ENCODE results near the gene RABEP1.

RABEP1 gene

DNA sequence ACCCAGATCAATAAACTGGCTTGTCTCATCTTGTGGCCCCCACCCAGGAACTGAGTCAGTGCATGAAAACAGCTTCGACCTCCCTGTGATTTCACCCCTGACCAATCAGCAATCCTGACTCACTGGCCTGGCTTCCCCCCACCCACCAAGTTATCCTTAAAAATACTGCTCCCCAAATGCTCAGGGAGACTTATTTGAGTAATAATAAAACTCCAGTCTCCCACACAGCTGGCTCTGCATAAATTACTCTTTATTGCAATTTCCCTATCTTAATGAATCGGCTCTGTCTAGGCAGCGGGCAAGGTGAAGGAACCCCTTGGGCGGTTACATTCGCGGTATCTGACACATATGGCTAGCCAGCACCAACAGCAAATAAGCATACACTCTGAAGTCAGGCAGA is 9.8 kb upstream of the RABEP1 start:
- Histone ChIP-seq H3K4me1 (ENCODE audit: low read length) (no peaks in the 10 kb centered on the region), H4K20me1 (ENCODE audit: insufficient read depth, low read length) (no peaks in the 10 kb centered on the region), H3K9me3 (ENCODE audit: insufficient read depth, low read length) (no peaks in the 10 kb centered on the region), H3K79me2 (ENCODE audit: low read length) (no peaks in the 10 kb centered on the region), H3K27me3 (ENCODE audit: low read depth, low read length) (no peaks in the 10 kb centered on the region), H3K36me3 (replicated peaks; ENCODE audit: low read depth, low read length) (no peaks in the 10 kb centered on the region), H3K4me3 (ENCODE audit: low read length) (no peak overlapping the region), H3K4me2 (ENCODE audit: low read length) (no peak overlapping the region), H2AFZ (ENCODE audit: low read depth, low read length) (no peak overlapping the region), H3K9ac (ENCODE audit: low read length) (no peak overlapping the region), H3K27ac (ENCODE audit: low read length) (no peak overlapping the region)
- TF ChIP-seq EZH2phosphoT487 (IDR thresholded peaks at IDR 0.05; ENCODE audit: low read depth), result no peak
- TF ChIP-seq, protein P1, sequence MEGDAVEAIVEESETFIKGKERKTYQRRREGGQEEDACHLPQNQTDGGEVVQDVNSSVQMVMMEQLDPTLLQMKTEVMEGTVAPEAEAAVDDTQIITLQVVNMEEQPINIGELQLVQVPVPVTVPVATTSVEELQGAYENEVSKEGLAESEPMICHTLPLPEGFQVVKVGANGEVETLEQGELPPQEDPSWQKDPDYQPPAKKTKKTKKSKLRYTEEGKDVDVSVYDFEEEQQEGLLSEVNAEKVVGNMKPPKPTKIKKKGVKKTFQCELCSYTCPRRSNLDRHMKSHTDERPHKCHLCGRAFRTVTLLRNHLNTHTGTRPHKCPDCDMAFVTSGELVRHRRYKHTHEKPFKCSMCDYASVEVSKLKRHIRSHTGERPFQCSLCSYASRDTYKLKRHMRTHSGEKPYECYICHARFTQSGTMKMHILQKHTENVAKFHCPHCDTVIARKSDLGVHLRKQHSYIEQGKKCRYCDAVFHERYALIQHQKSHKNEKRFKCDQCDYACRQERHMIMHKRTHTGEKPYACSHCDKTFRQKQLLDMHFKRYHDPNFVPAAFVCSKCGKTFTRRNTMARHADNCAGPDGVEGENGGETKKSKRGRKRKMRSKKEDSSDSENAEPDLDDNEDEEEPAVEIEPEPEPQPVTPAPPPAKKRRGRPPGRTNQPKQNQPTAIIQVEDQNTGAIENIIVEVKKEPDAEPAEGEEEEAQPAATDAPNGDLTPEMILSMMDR (IDR thresholded peaks at IDR 0.05; ENCODE audit: low read depth, low read length), result no peak

DNA sequence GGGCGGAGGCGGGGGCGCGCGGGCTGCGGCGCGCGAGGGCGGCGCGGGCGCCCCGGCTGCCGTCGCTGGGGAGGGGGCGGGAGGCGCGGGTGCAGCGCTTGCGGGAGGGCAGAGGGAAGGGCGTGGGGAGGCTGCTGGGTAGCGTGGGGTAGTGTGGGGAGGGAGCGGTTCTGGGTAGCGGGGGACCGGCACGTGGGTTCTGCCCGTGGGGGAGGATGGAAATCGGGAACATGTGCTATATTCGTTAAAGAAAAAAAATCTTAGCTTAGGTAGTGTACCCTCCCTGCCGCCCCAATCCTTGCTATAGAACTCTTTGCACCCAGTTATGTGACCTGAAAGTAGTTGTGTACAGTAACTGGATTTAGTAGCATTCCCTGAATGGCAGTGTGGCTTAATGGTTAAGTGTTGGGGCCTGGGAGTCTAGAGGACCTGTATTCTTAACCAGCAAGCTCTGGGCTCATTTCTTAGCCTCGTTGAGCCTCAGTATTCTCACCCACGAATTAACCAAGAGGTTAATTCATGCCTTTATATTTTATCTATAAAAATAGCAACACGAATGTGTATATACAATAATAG is 646 bp downstream of the RABEP1 start:
- peaks cover 25% of the 10 kb centered on the region for H4K20me1 ChIP-seq (ENCODE audit: insufficient read depth, low read length)
- H3K27ac ChIP-seq (ENCODE audit: low read length), result peak overlapping the region; percentile 36; the same call in 1 of the 2 replicates
- H3K9ac ChIP-seq (ENCODE audit: low read length), result peak overlapping the region; percentile 76
- H3K27me3 ChIP-seq (ENCODE audit: low read depth, low read length), result no peaks in the 10 kb centered on the region
- peak overlapping the region; percentile 98 for H3K4me3 ChIP-seq (ENCODE audit: low read length)
- H3K9me3 ChIP-seq (ENCODE audit: insufficient read depth, low read length), result no peaks in the 10 kb centered on the region
- peak overlapping the region; percentile 71 for H3K4me2 ChIP-seq (ENCODE audit: low read length)
- H3K36me3 ChIP-seq (replicated peaks; ENCODE audit: low read depth, low read length), result peaks cover 3% of the 10 kb centered on the region
- H3K4me1 ChIP-seq (ENCODE audit: low read length), result peaks cover 25% of the 10 kb centered on the region
- peaks cover 56% of the 10 kb centered on the region for H3K79me2 ChIP-seq (ENCODE audit: low read length)
- H2AFZ ChIP-seq (ENCODE audit: low read depth, low read length), result no peak overlapping the region
- TF ChIP-seq, protein P1 (IDR thresholded peaks at IDR 0.05; ENCODE audit: low read depth, low read length), result no peak
- TF ChIP-seq EZH2phosphoT487 (IDR thresholded peaks at IDR 0.05; ENCODE audit: low read depth), result no peak

DNA sequence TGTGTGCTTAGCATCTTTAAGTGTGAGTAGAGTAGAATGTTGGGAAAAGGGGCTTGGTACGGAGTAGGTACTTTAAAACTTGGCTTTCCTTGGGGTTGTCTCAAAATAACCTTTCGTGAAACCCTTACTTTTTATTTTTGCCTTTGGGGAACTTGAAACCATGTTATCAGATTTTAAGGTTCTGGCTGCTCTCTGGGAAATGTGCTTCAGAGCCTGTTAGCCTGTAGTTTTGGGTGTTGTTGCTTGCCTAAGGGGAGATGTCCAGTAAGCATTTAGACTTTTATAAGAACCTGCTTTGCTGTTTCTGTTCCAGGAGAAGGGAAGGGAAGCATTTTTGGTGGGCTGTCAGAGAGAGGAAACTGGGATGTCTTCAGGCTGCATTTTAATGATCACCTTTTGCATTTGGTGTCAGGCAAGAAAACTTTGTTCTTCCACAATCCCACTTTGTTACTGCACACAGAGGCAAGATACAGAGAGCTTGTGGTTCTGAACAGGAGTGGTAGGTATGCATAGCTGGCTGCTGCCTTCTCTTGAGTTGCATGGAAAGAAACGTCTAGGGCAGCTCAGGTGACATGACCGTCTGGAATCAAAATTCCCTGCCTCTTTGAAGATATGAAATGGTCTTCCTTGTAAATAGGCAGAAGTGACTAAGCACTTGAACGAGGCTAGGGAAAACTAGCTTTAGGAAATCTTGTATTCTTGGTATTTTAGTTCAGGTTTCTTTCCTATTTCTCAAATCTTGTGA is 1.7 kb downstream of the RABEP1 start:
- Histone ChIP-seq H3K4me1 (ENCODE audit: low read length) (peaks cover 26% of the 10 kb centered on the region), H3K27ac (ENCODE audit: low read length) (peak overlapping the region; percentile 21; the same call in 1 of the 2 replicates), H3K9me3 (ENCODE audit: insufficient read depth, low read length) (no peaks in the 10 kb centered on the region), H3K27me3 (ENCODE audit: low read depth, low read length) (no peaks in the 10 kb centered on the region), H3K79me2 (ENCODE audit: low read length) (peaks cover 66% of the 10 kb centered on the region), H3K4me2 (ENCODE audit: low read length) (peak overlapping the region; percentile 71), H3K9ac (ENCODE audit: low read length) (peak overlapping the region; percentile 76), H4K20me1 (ENCODE audit: insufficient read depth, low read length) (peaks cover 29% of the 10 kb centered on the region), H2AFZ (ENCODE audit: low read depth, low read length) (no peak overlapping the region), H3K4me3 (ENCODE audit: low read length) (peak overlapping the region; percentile 98), H3K36me3 (replicated peaks; ENCODE audit: low read depth, low read length) (peaks cover 3% of the 10 kb centered on the region)
- TF ChIP-seq, protein P1 (IDR thresholded peaks at IDR 0.05; ENCODE audit: low read depth, low read length), result no peak
- no peak for TF ChIP-seq EZH2phosphoT487 (IDR thresholded peaks at IDR 0.05; ENCODE audit: low read depth)

DNA sequence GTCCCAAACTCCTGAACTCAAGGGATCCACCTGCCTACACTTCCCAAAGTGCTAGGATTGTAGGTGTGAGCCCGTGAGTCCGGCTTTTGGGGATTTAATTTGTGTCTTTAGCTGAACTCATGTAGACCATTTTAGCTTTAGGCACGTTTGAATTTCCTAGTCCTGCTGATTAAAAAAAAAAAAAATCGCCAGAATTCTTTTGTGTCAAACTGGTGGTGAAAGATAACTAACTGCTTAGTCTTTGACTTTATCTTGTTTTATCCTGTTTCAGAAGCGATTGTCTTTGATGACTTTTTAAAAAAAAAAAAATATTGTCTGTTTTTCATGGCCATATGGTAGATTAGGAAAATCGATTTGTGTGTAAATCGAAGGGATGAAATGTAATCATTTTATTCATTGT is 2.6 kb downstream of the RABEP1 start:
- peaks cover 31% of the 10 kb centered on the region for H3K4me1 ChIP-seq (ENCODE audit: low read length)
- TF ChIP-seq, protein P1 (IDR thresholded peaks at IDR 0.05; ENCODE audit: low read depth, low read length), result no peak
- no peak for TF ChIP-seq EZH2phosphoT487 (IDR thresholded peaks at IDR 0.05; ENCODE audit: low read depth)
- H3K4me2 ChIP-seq (ENCODE audit: low read length), result no peak overlapping the region
- H3K4me3 ChIP-seq (ENCODE audit: low read length), result no peak overlapping the region
- no peaks in the 10 kb centered on the region for H3K9me3 ChIP-seq (ENCODE audit: insufficient read depth, low read length)
- peaks cover 29% of the 10 kb centered on the region for H4K20me1 ChIP-seq (ENCODE audit: insufficient read depth, low read length)
- H3K36me3 ChIP-seq (replicated peaks; ENCODE audit: low read depth, low read length), result peaks cover 3% of the 10 kb centered on the region
- H3K79me2 ChIP-seq (ENCODE audit: low read length), result peaks cover 75% of the 10 kb centered on the region
- H3K27me3 ChIP-seq (ENCODE audit: low read depth, low read length), result no peaks in the 10 kb centered on the region
- no peak overlapping the region for H3K9ac ChIP-seq (ENCODE audit: low read length)
- H3K27ac ChIP-seq (ENCODE audit: low read length), result no peak overlapping the region
- H2AFZ ChIP-seq (ENCODE audit: low read depth, low read length), result no peak overlapping the region

All from OCI-LY3 (cell line).